ENCODE measurements around the gene DMAC1.

DMAC1 gene

DNA sequence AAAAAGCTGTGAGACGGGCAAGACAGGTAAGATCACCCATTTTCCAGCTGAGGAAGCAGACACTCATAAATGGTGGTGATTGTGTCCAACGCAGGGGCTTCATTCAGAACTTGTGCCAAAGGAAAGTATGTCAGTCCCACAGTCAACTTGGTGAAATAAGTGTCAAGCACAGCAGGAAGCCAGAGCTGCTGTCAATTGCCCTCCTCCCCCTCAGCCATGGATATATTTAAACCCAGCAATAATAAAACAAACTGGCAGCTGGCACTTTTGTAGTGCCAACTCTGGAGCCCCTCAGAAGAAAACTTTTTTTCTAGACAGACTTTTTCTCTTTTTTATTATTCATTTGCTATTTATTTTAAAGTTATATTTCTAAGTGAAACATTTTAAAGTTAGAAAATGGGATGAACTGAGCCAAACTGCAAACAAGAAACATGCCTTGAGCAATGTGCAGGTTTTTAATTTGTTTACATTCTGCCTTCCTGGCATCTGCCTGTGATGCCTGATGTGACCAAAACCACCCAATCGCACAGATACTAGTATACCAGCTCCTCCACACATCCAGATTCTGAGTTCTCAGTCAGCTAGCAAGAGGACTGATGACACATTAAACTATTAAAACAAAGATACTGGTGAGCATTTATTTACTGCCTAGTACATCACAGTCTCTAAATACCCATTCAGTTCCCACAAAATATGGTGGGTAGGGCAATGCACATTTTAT is 17.0 kb downstream of the DMAC1 start:
- no peak for DNase-seq

DNA sequence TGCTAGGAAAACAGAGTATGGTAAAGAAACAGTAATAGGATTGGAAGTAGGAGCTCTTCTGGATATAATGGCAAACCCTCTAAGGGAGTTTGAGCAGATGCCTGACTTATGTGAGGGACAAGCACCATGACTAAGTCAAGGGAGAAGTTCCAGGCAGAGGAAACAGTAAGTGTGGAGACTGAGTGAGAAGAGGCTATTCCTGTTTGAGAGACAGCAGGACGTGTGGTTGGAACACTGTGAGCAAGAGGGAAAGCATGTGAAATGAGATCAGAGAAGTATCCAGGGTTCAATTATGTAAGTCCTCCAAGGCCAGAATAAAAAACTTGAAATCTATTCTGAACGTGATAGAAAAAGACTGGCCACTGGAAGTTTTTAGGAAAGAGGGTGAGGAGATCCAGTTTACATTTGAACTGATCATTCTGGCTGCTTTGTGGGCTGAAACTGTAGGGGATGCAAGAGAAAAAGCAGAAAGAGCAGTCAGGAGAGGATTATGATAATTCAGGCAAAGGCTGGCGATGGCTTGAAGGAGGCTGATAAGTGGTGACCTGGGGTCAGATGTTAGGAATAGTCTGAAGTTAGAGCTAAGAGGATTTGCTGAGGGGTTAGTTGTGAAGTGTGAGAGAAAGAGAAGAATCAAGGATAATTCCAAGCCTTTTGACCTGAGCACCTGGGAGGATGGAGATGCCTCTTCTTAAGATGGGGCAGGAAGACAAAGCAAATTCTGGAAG is 19.2 kb downstream of the DMAC1 start:
- no peak for DNase-seq

DNA sequence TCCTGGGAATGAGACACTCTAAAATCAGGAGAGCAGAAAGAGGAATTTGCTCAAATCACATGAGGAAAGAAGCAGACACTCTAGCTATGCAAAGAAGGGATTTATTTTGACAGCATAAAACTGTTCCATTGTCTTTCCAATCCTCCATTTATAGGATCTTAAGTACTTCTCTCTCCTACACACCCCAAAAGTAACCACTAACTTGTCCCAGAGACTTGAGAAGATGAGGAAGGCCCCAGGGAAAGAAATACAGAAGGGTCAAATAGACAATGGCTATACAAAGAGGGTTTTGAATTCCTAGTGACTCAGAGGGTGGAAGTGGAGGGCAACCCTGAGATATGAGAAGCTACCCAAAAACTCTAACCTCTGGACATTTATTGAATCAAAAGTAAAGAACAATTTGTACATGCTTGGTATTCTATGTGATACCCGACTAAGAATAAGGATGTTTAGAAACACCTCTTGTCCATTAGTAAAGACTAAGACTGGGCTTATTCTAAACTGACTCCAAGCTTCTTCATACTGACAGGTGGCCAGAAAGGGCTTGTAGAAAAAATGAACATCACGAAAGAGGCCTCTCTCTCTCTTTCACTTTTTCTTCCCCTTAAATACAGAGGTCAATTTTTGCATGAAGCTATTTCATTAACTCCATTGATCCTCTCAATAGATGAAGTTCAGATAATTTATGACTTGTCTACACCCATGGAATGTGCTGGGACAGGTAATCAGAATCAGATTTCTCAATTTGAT is 20.6 kb downstream of the DMAC1 start:
- DNase-seq = no peak

- DNase-seq = no peak
These were observed 21.8 kb downstream of the DMAC1 start for GRCh38 chr9:7777771-7778170.

- DNase-seq = no peak
These were observed 29.5 kb downstream of the DMAC1 start for GRCh38 chr9:7770111-7770510.

DNA sequence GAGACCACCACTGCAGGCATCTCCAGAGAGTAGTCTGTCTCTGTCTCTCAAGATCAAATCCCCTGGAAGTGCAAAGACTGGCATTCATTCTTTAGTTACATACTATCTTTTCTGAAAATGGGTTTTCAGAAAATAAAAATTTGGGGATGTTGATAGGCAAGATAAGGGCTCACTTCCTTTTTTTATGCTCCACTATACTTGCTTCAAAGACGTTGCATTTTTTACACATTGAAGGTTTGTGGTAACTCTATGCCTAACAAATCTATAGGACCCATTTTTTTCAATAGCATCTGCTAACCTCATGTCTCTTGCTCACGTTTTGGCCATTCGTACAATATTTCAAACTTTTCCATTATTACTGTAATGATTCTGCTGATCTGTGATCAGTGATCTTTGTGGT is 37.0 kb downstream of the DMAC1 start:
- DNase-seq = no peak

DNA sequence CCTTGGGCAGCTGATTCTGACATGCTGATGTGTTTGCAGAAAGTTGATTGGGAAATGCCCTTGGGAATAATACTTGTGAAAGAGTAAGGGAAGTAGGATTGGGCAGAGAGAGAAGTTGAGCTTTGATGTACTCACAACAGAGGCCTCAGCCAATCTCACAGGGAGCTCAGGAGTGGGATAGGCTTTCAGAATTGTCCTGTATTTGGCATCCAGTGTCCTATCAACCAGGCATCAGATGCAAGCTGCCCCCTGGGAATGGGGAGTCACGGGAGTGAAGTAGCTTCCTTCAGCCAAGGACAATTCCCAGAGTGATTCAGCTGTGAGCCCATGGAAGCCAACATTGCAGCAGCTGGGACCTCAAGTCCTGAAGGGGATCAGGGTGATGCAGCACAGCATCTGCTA is 39.6 kb downstream of the DMAC1 start:
- DNase-seq = no peak

GRCh38 chr9:7756088-7756487 is 43.5 kb downstream of the DMAC1 start:
- no peak for DNase-seq

DNA sequence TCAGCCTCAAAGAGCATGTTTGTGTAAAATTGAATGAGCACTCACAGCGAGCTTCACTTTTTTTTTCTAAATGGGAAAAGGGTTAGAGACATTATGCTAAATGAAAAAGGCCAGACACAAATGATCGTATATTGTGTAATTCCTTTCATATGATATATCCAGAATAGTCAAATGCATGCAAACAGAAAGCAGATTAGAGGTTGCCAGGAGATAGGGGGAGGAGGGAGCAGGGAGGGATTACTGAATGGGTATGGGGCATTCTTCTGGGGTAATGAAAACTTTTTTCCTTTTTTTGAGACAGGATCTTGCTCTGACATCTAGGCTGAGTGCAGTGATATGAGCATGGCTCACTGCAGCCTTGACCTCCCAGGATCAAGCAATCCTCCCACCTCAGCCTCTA is 47.1 kb downstream of the DMAC1 start:
- DNase-seq = no peak
